ENCODE results near the gene XRN2. TPM values are rescaled to one million over a fixed set of nuclear protein-coding genes. Genes with fewer than 3 reads are reported as not detected.

Gene XRN2
- total RNA-seq, 2 experiments from 2014 or later, result 64.1 to 66.4 TPM

GRCh38 chr20:21433329-21433890 is 130.3 kb downstream of the XRN2 start:
- H3K36me3 Mint-ChIP-seq (ENCODE audit: low read depth), result no peaks in the 10 kb centered on the region
- H3K27me3 Mint-ChIP-seq, result peaks cover 32% of the 10 kb centered on the region
- POLR2A ChIA-PET, result no interaction called here
- H3K27ac Mint-ChIP-seq, result no peak overlapping the region
- CTCF ChIA-PET, result no interaction called here
- no peaks in the 10 kb centered on the region for H3K9me3 Mint-ChIP-seq
- DNase-seq, result no peak
- H3K4me1 Mint-ChIP-seq, result no peaks in the 10 kb centered on the region
- no peak overlapping the region for H3K4me3 Mint-ChIP-seq

DNA sequence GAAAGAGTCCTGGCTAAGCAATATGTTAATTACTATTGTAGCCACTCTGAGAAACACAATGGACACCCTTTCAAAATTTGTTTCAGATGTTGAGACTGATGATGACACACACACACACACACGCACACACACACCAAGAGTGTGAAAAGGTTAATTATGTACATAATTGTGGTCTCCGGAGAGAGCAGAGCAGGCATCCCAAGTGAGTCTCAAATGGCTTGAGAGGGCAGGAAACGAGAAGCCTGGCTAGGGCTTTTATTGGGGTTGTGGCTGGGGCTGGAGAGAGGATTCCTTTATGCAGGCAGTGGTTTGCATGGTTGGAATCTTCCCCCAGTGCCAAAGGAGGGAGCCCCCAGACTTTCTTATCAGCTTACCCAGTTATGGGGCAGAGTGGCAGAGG is 132.4 kb downstream of the XRN2 start:
- Mint-ChIP-seq H3K9me3 (no peaks in the 10 kb centered on the region), H3K4me3 (no peak overlapping the region), H3K36me3 (ENCODE audit: low read depth) (no peaks in the 10 kb centered on the region), H3K27ac (no peak overlapping the region), H3K4me1 (no peaks in the 10 kb centered on the region), H3K27me3 (peaks cover 28% of the 10 kb centered on the region)
- DNase-seq, result no peak
- POLR2A ChIA-PET, result no interaction called here
- CTCF ChIA-PET, result no interaction called here

- Mint-ChIP-seq H3K4me1 (no peaks in the 10 kb centered on the region), H3K27ac (no peak overlapping the region), H3K4me3 (no peak overlapping the region), H3K36me3 (ENCODE audit: low read depth) (no peaks in the 10 kb centered on the region), H3K9me3 (no peaks in the 10 kb centered on the region), H3K27me3 (peaks cover 30% of the 10 kb centered on the region)
- no peak for DNase-seq
- ChIA-PET POLR2A (no interaction called here), CTCF (no interaction called here)
These were observed 133.1 kb downstream of the XRN2 start for GRCh38 chr20:21436205-21436604.

GRCh38 chr20:21437248-21437647 is 134.1 kb downstream of the XRN2 start:
- Mint-ChIP-seq H3K9me3 (no peaks in the 10 kb centered on the region), H3K4me1 (no peaks in the 10 kb centered on the region), H3K4me3 (no peak overlapping the region), H3K27me3 (peaks cover 35% of the 10 kb centered on the region), H3K36me3 (ENCODE audit: low read depth) (no peaks in the 10 kb centered on the region), H3K27ac (no peak overlapping the region)
- no peak for DNase-seq
- ChIA-PET POLR2A (no interaction called here), CTCF (no interaction called here)

DNA sequence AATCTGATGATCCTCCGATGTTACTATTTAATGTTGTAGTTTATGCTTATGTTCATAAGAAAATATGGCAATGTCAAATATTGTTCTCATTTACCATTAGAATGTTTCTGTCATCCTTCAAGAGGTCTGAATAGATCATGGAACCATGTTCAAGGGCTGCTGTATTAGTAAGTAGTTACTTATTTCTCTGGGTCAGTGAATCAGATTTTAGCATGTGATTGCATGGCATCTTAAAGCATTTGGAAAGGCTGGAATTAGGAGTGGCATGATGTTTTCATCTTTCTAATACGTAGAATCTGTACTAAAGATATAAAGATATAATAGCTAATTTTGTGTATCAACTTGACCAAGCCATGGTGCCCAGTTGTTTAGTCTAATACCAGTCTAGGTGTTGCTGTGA is 134.7 kb downstream of the XRN2 start:
- Mint-ChIP-seq H3K9me3 (no peaks in the 10 kb centered on the region), H3K36me3 (ENCODE audit: low read depth) (no peaks in the 10 kb centered on the region), H3K4me1 (no peaks in the 10 kb centered on the region), H3K4me3 (no peak overlapping the region), H3K27me3 (peaks cover 38% of the 10 kb centered on the region), H3K27ac (no peak overlapping the region)
- no peak for DNase-seq
- ChIA-PET CTCF (no interaction called here), POLR2A (no interaction called here)

Other genes with a start within 250 kb of the XRN2 start
- gene LINC00237, start 197.0 kb upstream of the XRN2 start, total RNA-seq, result not detected
- gene KIZ, start 177.2 kb upstream of the XRN2 start, total RNA-seq, result 10 to 100 TPM; 13.6 to 15.3 TPM
- not detected for gene NKX2-4, start 94.2 kb downstream of the XRN2 start, total RNA-seq
- not detected for gene NKX2-2, start 210.7 kb downstream of the XRN2 start, total RNA-seq

All from activated CD4-positive, alpha-beta T cell treated with anti-CD3 and anti-CD28 coated beads, Interleukin-2, amount 10 ng/mL, durations not matched to agents 7 days and 5 days (primary cell).